GM12892 (cell line): ENCODE results near the gene MICAL2.

Source experiments
- POLR2A ChIP-seq: IDR thresholded peaks from 2 replicates; pipeline ENCODE4 v1.6.1; 2011; ENCODE audit warnings: low read depth, low read length, control low read depth
- POLR2AphosphoS5 ChIP-seq: IDR thresholded peaks from 2 replicates; pipeline ENCODE4 v1.6.1; 2011; ENCODE audit warnings: low read depth, low read length, control low read depth

- TF ChIP-seq POLR2A: no peak
- no peak for TF ChIP-seq POLR2AphosphoS5
Measured at GRCh38 chr11:12123799-12124198, 13.4 kb downstream of the MICAL2 start.
